Vagina (tissue), 2 donors: ENCODE data around the gene LRRN2. TPM values are rescaled to one million over a fixed set of nuclear protein-coding genes. Genes with fewer than 3 reads are reported as not detected.

Experiments
- DNase-seq, 2 donors: peaks; one replicate each; pipeline ENCODE4 v3.0.0-alpha.2; 2017; ENCODE audit errors: extremely low spot score in 2 of 2
- H3K27ac ChIP-seq: fragments of 200-600 bp; sonication (generic); one replicate; pipeline ENCODE4 v1.5.1; 2019
- H3K27me3 ChIP-seq: fragments of 200-600 bp; sonication (generic); one replicate; pipeline ENCODE4 v1.5.1; 2019
- H3K36me3 ChIP-seq, 2 donors: fragments of 200-600 bp; sonication (generic); one replicate each; pipeline ENCODE4 v1.5.1; 2017 to 2019
- H3K4me1 ChIP-seq: fragments of 200-600 bp; sonication (generic); one replicate; pipeline ENCODE4 v1.5.1; 2019
- H3K4me3 ChIP-seq, 2 donors: fragments of 200-600 bp; sonication (generic); 1 replicate in 1 of 2; 2 replicates in 1 of 2; pipeline ENCODE4 v1.5.1; 2016 to 2019
- H3K9me3 ChIP-seq: fragments of 200-600 bp; sonication (generic); one replicate; pipeline ENCODE4 v1.5.1; 2019
- CTCF ChIP-seq, 3 experiments: fragments of 450-650 bp in 2 of 3; fragments of 200-600 bp in 1 of 3; sonication (generic) in 1 of 3; IDR thresholded peaks; one replicate each; pipeline ENCODE4 v1.5.1; 2017 to 2019; ENCODE audit warnings: antibody characterized with exemption in 3 of 3, mild to moderate bottlenecking in 2 of 3, moderate library complexity in 2 of 3
- POLR2A ChIP-seq, 2 donors: fragments of 450-650 bp; IDR thresholded peaks; one replicate each; pipeline ENCODE4 v1.6.1; 2017; ENCODE audit warnings: antibody characterized with exemption in 2 of 2, mild to moderate bottlenecking in 2 of 2, moderate library complexity in 2 of 2
- POLR2AphosphoS5 ChIP-seq, 2 donors: sonication (generic); formaldehyde crosslinking; IDR thresholded peaks; one replicate each; pipeline ENCODE4 v1.9.0; 2017; ENCODE audit warnings: antibody characterized with exemption in 2 of 2, mild to moderate bottlenecking in 2 of 2, low read depth in 1 of 2; ENCODE audit not compliant: insufficient read depth in 1 of 2
- intact Hi-C: fragments of 100-400 bp; cut with DNase I; formaldehyde crosslinking; loops from one replicate; pipeline ENCODE4 v1.15.1; 2023
- total RNA-seq: library from RNA; depleted of rRNA; stranded (reverse); fragments of >200 nt; gene quantifications from one replicate; pipeline ENCODE4 v1.2.3, GENCODE V29; 2016

The LRRN2 gene
- total RNA-seq, 1 donor from 2014 or later: 3.4 TPM

GRCh38 chr1:204713541-204713940 is 28.0 kb upstream of the LRRN2 start:
- Histone ChIP-seq H3K4me3 (no peak overlapping the region), H3K27me3 (no peaks in the 10 kb centered on the region), H3K27ac (no peak overlapping the region), H3K36me3 (no peaks in the 10 kb centered on the region), H3K9me3 (no peaks in the 10 kb centered on the region), H3K4me1 (peaks cover 5% of the 10 kb centered on the region)
- no peak for TF ChIP-seq CTCF (IDR thresholded peaks at IDR 0.05)
- TF ChIP-seq POLR2AphosphoS5 (IDR thresholded peaks at IDR 0.05; ENCODE audit: insufficient read depth in 1 of 2, low read depth in 1 of 2): no peak
- TF ChIP-seq POLR2A (IDR thresholded peaks at IDR 0.05): no peak
- DNase-seq: no peak
- intact Hi-C loops: no loop called here

- intact Hi-C loops: no loop called here
- H3K9me3 ChIP-seq: no peaks in the 10 kb centered on the region
- peaks cover 5% of the 10 kb centered on the region for H3K4me1 ChIP-seq
- TF ChIP-seq POLR2A (IDR thresholded peaks at IDR 0.05): no peak
- TF ChIP-seq POLR2AphosphoS5 (IDR thresholded peaks at IDR 0.05; ENCODE audit: insufficient read depth in 1 of 2, low read depth in 1 of 2): no peak
- TF ChIP-seq CTCF (IDR thresholded peaks at IDR 0.05): no peak
- no peaks in the 10 kb centered on the region for H3K27me3 ChIP-seq
- H3K27ac ChIP-seq: no peak overlapping the region
- no peaks in the 10 kb centered on the region for H3K36me3 ChIP-seq
- H3K4me3 ChIP-seq: no peak overlapping the region
- no peak for DNase-seq
These were observed 27.3 kb upstream of the LRRN2 start for GRCh38 chr1:204712708-204713430.

- TF ChIP-seq CTCF (IDR thresholded peaks at IDR 0.05) (no peak), POLR2A (IDR thresholded peaks at IDR 0.05) (no peak), POLR2AphosphoS5 (IDR thresholded peaks at IDR 0.05; ENCODE audit: insufficient read depth in 1 of 2, low read depth in 1 of 2) (no peak)
- no peak for DNase-seq
These were observed 26.6 kb upstream of the LRRN2 start for GRCh38 chr1:204711947-204712701.

GRCh38 chr1:204711103-204711946 is 25.8 kb upstream of the LRRN2 start:
- Histone ChIP-seq H3K4me1 (peaks cover 5% of the 10 kb centered on the region), H3K27ac (no peak overlapping the region), H3K4me3 (no peak overlapping the region), H3K27me3 (no peaks in the 10 kb centered on the region), H3K9me3 (no peaks in the 10 kb centered on the region), H3K36me3 (no peaks in the 10 kb centered on the region)
- DNase-seq: no peak
- TF ChIP-seq CTCF (IDR thresholded peaks at IDR 0.05) (no peak), POLR2AphosphoS5 (IDR thresholded peaks at IDR 0.05; ENCODE audit: insufficient read depth in 1 of 2, low read depth in 1 of 2) (no peak), POLR2A (IDR thresholded peaks at IDR 0.05) (no peak)
- intact Hi-C loops: no loop called here

More at GRCh38 chr1:204711947-204712701, 26.6 kb upstream of the LRRN2 start:
- Histone ChIP-seq H3K27me3 (no peaks in the 10 kb centered on the region), H3K4me1 (peaks cover 5% of the 10 kb centered on the region), H3K27ac (no peak overlapping the region), H3K36me3 (no peaks in the 10 kb centered on the region), H3K9me3 (no peaks in the 10 kb centered on the region), H3K4me3 (no peak overlapping the region)
- intact Hi-C loops: no loop called here
